Ectodermal cell (in vitro differentiated cells): ENCODE data around the gene GRK5.

ENCODE experiments used
- H3K27ac ChIP-seq: 2 replicates; pipeline ENCODE4 v1.7.0; 2013; ENCODE audit warnings: mild to moderate bottlenecking, low read depth, low read length; ENCODE audit not compliant: insufficient read depth, poor library complexity, severe bottlenecking
- H3K27me3 ChIP-seq: 2 replicates; pipeline ENCODE4 v1.7.0; 2013; ENCODE audit warnings: mild to moderate bottlenecking, low read length; ENCODE audit not compliant: insufficient read depth, control insufficient read depth, poor library complexity, severe bottlenecking
- H3K36me3 ChIP-seq: one replicate; pipeline ENCODE4 v1.7.0; 2013; ENCODE audit warnings: low read length; ENCODE audit not compliant: control insufficient read depth, insufficient read depth
- H3K4me1 ChIP-seq: one replicate; pipeline ENCODE4 v1.7.0; 2013; ENCODE audit warnings: low read length; ENCODE audit not compliant: control insufficient read depth, insufficient read depth
- H3K4me3 ChIP-seq: 2 replicates; pipeline ENCODE4 v1.7.0; 2013; ENCODE audit warnings: low read depth, low read length, control low read depth; ENCODE audit not compliant: insufficient read depth
- H3K9me3 ChIP-seq: 2 replicates; pipeline ENCODE4 v1.7.0; 2013; ENCODE audit warnings: mild to moderate bottlenecking, low read length, moderate library complexity; ENCODE audit not compliant: control insufficient read depth
- WGBS, 2 experiments: methylation state at CpG; one replicate each; pipeline ENCODE4 v1.1.7; 2013; ENCODE audit warnings: missing lambda C conversion rate in 2 of 2; 5-methylcytosine and 5-hydroxymethylcytosine counted together

The GRK5 gene

DNA sequence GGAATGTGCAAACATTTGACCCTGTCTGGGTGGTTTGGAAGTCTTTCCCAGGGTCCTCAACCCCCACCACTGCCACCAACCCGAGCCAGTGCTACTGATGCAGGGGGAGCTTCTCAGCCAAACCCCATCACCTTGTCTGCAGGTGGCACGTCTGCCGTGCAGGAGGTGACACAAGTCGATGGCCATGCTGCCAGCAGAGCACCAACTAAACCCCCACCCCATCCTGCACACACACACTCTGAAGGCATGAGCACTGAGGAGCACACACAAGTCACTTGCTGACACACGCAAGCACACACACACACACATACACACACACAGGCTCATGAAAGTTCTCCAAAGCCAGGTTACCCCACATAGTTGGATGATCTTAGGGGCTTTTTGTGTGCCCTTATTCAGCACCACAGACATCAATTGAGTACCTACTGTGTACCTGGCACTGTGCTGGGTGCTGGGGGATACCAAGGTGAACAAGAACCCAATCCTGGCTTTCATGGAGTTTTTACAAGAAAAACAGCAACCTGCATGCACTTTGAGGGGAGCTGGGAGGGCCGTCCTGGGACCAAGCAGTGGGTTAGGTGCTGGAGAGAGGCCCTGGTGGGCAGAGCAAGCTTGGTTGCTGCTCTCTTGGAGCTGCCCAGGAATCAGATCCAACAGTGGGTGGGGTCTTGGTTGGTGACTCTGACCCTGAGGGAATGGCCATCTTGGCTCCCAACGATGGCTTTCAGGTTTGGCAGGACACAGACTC, 216.3 kb downstream of the GRK5 start:
- Histone ChIP-seq H3K4me3 (no peak overlapping the region), H3K27ac (no peak overlapping the region), H3K9me3 (no peaks in the 10 kb centered on the region), H3K36me3 (no peaks in the 10 kb centered on the region), H3K27me3 (no peaks in the 10 kb centered on the region), H3K4me1 (peaks cover 11% of the 10 kb centered on the region)
- 89 to 92% methylated on average over 7 of the region's 7 CpGs for WGBS, 2 experiments

DNA sequence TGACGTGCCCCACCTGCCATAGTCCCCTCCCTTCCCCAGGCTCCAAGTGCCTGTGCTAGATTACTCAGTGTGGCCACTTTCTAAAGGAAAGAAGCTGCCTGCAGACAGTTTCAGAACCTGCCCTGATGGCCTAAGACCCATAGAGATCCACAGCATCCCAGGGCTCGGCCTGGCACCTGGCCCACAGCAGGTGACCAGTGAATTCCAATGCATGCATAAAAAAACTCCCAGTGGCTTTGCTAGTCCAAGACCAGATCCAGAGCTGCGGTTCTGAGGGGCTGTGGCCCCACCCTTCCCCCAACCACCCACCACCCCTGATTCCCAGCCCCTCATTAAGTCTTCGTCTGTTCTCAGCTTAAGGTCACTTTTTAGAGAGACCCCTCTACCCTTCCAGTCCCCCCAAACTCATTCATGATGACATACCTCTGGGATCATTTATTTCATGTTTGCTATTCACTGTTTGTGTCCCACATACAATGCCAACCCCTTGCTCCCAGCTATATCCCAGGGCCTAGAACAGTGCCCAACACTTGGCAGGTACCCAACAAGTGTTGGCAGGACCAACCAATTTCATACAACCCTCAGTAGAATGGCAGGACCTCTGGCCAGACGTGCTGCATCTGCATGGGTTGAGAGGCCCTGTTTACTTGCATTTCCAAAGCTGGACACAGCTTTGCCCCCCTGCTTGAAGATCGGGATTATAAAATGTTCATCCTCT, 217.0 kb downstream of the GRK5 start:
- no peaks in the 10 kb centered on the region for H3K27me3 ChIP-seq
- 84 to 87% methylated on average over 6 of the region's 6 CpGs for WGBS, 2 experiments
- H3K9me3 ChIP-seq = no peaks in the 10 kb centered on the region
- peaks cover 11% of the 10 kb centered on the region for H3K4me1 ChIP-seq
- H3K36me3 ChIP-seq = no peaks in the 10 kb centered on the region
- H3K27ac ChIP-seq = no peak overlapping the region
- H3K4me3 ChIP-seq = no peak overlapping the region

DNA sequence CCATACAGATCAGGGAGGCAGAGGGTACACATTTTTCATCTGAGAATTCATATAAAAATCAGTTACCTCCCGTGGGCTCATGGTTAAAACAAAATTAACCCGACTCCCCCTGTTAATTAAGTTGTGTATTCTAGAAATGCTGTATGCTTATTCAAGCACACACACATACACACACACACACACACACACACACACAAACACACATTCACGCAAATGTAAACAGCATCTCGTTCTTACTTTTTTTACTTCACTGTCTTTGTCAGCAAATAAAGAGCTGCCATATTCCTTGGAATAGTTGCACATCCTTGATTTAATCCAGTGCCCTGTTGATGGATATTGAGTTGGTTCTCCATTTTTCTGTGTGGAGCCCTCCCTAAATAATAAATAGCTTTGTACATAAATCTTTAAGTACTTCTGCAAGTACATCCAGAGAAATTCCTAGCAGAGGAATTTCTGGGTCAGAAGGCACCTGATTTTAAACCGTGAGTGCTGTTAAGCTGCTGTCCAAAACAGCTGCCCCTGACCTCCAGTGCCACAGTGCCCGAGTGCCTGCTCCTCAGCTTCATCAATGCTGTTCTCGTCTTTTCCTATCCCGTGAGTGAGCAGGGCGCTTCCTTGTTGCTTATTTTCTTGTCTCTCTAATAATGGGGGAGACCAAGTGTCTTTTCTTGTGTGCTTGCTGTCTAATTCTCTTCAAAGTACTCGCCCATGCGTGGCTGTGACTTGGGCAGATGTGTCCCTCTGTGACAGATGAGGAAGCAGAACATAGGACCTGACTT, 217.9 kb downstream of the GRK5 start:
- Histone ChIP-seq H3K27me3 (no peaks in the 10 kb centered on the region), H3K36me3 (no peaks in the 10 kb centered on the region), H3K4me1 (peaks cover 11% of the 10 kb centered on the region), H3K4me3 (no peak overlapping the region), H3K9me3 (no peaks in the 10 kb centered on the region), H3K27ac (no peak overlapping the region)
- WGBS, 2 experiments = 85 to 88% methylated on average over 9 to 11 of the region's 11 CpGs

DNA sequence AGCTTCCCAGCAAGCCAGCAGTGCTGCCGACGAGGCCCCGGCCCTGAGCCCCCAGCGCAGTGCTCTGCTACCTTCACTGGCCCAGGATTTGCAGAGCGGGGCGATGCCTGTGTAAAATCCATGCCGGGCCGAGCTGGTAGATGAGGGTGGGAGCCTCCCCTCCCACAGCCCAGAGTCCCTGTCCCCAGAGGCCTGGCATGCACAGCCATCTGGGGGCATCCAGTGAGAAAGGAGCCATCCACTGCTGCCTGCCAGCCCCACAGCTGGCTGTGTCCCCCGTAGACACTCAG, 218.5 kb downstream of the GRK5 start:
- Histone ChIP-seq H3K27ac (no peak overlapping the region), H3K36me3 (no peaks in the 10 kb centered on the region), H3K4me3 (no peak overlapping the region), H3K4me1 (peaks cover 11% of the 10 kb centered on the region), H3K9me3 (no peaks in the 10 kb centered on the region), H3K27me3 (no peaks in the 10 kb centered on the region)
- WGBS, 2 experiments = 89% methylated on average over 9 of the region's 9 CpGs

DNA sequence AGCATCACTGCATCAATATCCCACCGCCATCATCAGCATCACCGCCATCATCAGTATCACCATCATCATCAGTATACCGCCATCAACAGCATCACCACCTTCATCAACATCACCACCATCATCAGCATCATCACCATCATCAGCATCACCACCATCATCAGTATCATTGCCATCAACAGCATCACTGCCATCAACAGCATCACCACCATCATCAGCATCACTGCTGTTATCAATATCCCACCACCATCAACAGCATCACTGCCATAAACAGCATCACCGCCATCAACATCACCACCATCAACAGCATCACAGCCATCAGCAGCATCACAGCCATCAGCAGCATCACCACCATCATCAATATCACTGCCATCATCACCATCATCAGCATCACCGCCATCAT, 219.3 kb downstream of the GRK5 start:
- Histone ChIP-seq H3K4me3 (no peak overlapping the region), H3K27me3 (no peaks in the 10 kb centered on the region)

DNA sequence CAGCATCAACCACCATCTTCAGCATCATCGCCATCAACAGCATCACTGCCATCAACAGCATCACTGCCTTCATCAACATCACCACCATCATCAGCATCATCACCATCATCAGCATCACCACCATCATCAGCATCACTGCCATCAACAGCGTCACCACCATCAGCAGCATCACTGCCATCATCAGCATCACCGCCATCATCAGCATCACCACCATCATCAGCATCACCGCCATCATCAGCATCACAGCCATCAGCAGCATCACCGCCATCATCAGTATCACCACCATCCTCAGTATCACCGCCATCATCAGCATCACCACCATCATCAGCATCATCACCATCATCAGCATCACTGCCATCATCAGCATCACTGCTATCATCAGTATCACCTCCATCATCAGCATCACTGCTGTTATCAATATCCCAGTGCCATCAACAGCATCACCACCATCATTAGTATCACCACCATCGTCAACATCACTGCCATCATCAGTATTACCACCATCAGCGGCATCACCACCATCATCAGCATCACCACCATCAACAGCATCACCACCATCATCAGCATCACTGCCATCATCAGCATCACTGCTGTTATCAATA, 220.0 kb downstream of the GRK5 start:
- Histone ChIP-seq H3K4me1 (no peaks in the 10 kb centered on the region), H3K27ac (no peak overlapping the region), H3K9me3 (no peaks in the 10 kb centered on the region), H3K27me3 (no peaks in the 10 kb centered on the region), H3K36me3 (no peaks in the 10 kb centered on the region), H3K4me3 (no peak overlapping the region)
- WGBS, 2 experiments = 93 to 94% methylated on average over 8 of the region's 8 CpGs

More for the DNA sequence above, 219.3 kb downstream of the GRK5 start:
- Histone ChIP-seq H3K4me1 (peaks cover 3% of the 10 kb centered on the region), H3K27ac (no peak overlapping the region), H3K9me3 (no peaks in the 10 kb centered on the region), H3K36me3 (no peaks in the 10 kb centered on the region)
- 91% methylated on average over 5 of the region's 5 CpGs for WGBS, 2 experiments

DNA sequence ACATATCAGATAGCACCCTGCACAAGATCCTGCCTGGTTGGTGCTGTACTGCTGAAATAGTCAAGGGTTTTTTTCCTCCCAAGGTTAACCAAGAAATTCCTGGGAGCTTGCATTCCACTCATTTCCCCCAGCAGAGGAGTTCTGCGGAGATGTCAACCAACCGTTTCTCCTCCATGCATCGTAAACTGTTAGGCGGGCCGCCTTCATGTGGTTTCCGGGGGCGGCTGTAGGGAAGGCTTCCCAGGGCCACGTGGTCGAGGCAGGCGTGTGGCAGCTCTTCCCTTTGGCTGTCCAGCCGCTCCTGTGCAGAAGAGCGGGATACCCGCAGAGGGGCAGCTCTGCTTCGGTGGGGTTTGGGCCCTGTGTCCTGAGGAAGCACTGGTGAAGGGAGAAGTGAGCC, 221.4 kb downstream of the GRK5 start:
- Histone ChIP-seq H3K27me3 (no peaks in the 10 kb centered on the region), H3K9me3 (no peaks in the 10 kb centered on the region), H3K27ac (no peak overlapping the region), H3K4me1 (no peaks in the 10 kb centered on the region), H3K36me3 (no peaks in the 10 kb centered on the region), H3K4me3 (no peak overlapping the region)
- WGBS, 2 experiments = 91 to 92% methylated on average over 14 of the region's 14 CpGs

DNA sequence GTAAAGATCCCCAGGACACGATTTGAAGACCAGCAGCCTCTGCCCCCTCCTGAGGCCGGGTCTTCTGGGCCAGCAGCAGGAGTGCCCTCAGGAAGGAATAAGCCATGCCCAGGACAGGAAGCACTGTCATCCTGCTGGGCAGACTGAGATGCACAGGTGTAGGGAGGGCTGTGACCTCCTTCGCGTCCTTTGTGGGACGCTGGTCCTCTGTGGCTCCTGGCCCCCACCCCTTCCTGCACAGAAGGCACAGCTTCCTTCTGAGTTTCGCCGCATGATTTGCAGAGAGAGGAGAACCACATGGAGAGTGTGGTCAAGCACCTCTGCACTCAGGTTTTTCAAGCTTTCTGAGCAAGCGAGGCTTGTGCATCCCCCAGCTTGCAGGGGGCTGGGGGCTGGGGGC, 222.4 kb downstream of the GRK5 start:
- Histone ChIP-seq H3K27me3 (no peaks in the 10 kb centered on the region), H3K27ac (no peak overlapping the region), H3K9me3 (no peaks in the 10 kb centered on the region), H3K36me3 (no peaks in the 10 kb centered on the region), H3K4me1 (no peaks in the 10 kb centered on the region), H3K4me3 (no peak overlapping the region)
- 82 to 84% methylated on average over 8 of the region's 8 CpGs for WGBS, 2 experiments

DNA sequence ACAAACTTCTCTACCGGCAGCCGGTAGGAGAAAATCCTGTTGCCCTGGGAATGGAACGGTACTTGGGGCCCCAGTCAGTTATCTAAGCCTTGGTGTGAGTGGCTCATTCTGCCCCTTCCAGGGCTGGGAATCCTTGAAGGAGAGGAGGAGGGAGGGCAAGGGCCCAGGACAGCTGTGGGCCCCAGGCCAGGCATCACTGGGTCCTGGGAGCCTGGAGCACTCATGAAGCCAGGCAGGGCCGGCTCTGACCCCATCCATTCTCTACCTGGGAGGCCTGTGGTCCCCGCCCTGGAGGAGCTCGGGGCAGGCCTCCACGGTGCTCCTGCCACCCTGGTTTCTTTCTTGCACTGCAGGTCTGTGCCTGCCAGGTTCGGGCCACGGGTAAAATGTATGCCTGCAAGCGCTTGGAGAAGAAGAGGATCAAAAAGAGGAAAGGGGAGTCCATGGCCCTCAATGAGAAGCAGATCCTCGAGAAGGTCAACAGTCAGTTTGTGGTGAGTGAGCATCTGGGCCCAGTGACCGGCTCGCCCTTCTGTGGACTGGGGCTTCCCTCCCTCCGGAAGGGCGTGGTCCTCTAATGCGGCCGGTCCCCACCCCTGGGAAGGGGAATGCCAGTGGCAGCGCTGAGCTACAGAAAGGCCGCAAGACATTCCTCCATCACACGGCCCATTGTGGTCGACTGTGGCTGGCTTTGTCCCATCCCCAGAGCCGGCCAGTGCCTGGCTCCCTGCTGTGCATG, 223.8 kb downstream of the GRK5 start:
- no peaks in the 10 kb centered on the region for H3K27me3 ChIP-seq
- no peaks in the 10 kb centered on the region for H3K9me3 ChIP-seq
- WGBS, 2 experiments = 87 to 88% methylated on average over 22 of the region's 22 CpGs
- H3K27ac ChIP-seq = no peak overlapping the region
- no peak overlapping the region for H3K4me3 ChIP-seq
- no peaks in the 10 kb centered on the region for H3K4me1 ChIP-seq
- no peaks in the 10 kb centered on the region for H3K36me3 ChIP-seq
